HEK293T (cell line): ENCODE data around the gene RIT1.

Experiments
- CTCF ChIA-PET: fragments of 350-600 bp; formaldehyde crosslinking; extraction: SDS; loops from one replicate; lab custom pipeline; 2021; ENCODE audit warnings: antibody characterized with exemption, inconsistent platforms; lab: Yijun Ruan, JAX
- POLR2A ChIA-PET: fragments of 350-600 bp; formaldehyde crosslinking; extraction: SDS; loops from one replicate; lab custom pipeline; 2020; ENCODE audit warnings: antibody characterized with exemption, inconsistent platforms; lab: Yijun Ruan, JAX
- DNase-seq: peaks from one replicate; pipeline ENCODE4 v3.0.0; 2012; ENCODE audit warnings: mixed read lengths; ENCODE audit errors: extremely low spot score
- ARNT ChIP-seq: fragments of 450-650 bp; IDR thresholded peaks from 2 replicates; pipeline ENCODE4 v1.6.1; 2017; ENCODE audit warnings: mild to moderate bottlenecking
- BHLHE40 ChIP-seq: fragments of 450-650 bp; IDR thresholded peaks from 2 replicates; pipeline ENCODE4 v1.6.1; 2016; ENCODE audit warnings: mild to moderate bottlenecking, moderate library complexity, borderline replicate concordance
- FOXA1 ChIP-seq: fragments of 450-650 bp; IDR thresholded peaks from 2 replicates; pipeline ENCODE4 v1.6.1; 2016; ENCODE audit warnings: mild to moderate bottlenecking
- FOXM1 ChIP-seq: fragments of 450-650 bp; IDR thresholded peaks from 2 replicates; pipeline ENCODE4 v1.6.1; 2017; ENCODE audit warnings: mild to moderate bottlenecking, borderline replicate concordance
- HDGF ChIP-seq: fragments of 450-650 bp; IDR thresholded peaks from 2 replicates; pipeline ENCODE4 v1.6.1; 2017; ENCODE audit warnings: antibody characterized with exemption, borderline replicate concordance
- LEF1 ChIP-seq: fragments of 450-650 bp; IDR thresholded peaks from 2 replicates; pipeline ENCODE4 v1.6.1; 2017; ENCODE audit warnings: mild to moderate bottlenecking, borderline replicate concordance
- NFRKB ChIP-seq: fragments of 450-650 bp; IDR thresholded peaks from 2 replicates; pipeline ENCODE4 v1.6.1; 2016; ENCODE audit warnings: mild to moderate bottlenecking, moderate library complexity
- SP1 ChIP-seq: fragments of 450-650 bp; IDR thresholded peaks from 2 replicates; pipeline ENCODE4 v1.6.1; 2017
- SUZ12 ChIP-seq: fragments of 450-650 bp; IDR thresholded peaks from 2 replicates; pipeline ENCODE4 v1.6.1; 2016; ENCODE audit warnings: mild to moderate bottlenecking
- TARDBP ChIP-seq: fragments of 450-650 bp; IDR thresholded peaks from 2 replicates; pipeline ENCODE4 v1.6.1; 2016
- TF ChIP-seq, protein P1 (sequence below): fragments of 450-650 bp; IDR thresholded peaks from 2 replicates; pipeline ENCODE4 v1.6.1; 2016

Gene RIT1

GRCh38 chr1:155847823-155848529 lies 63.2 kb downstream of the RIT1 start:
- ChIA-PET CTCF (no interaction called here), POLR2A (interaction anchor here (1.4 kb wide), 1 partner anchor 9 kb away, joined by 5 read pairs; the partner anchor contains the start of gene GON4L)
- TF ChIP-seq ARNT = no peak
- TF ChIP-seq, protein P1, sequence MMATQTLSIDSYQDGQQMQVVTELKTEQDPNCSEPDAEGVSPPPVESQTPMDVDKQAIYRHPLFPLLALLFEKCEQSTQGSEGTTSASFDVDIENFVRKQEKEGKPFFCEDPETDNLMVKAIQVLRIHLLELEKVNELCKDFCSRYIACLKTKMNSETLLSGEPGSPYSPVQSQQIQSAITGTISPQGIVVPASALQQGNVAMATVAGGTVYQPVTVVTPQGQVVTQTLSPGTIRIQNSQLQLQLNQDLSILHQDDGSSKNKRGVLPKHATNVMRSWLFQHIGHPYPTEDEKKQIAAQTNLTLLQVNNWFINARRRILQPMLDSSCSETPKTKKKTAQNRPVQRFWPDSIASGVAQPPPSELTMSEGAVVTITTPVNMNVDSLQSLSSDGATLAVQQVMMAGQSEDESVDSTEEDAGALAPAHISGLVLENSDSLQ = no peak
- no peak for TF ChIP-seq FOXA1
- TF ChIP-seq SP1 = no peak
- TF ChIP-seq HDGF = no peak
- TF ChIP-seq TARDBP = no peak
- TF ChIP-seq LEF1 = no peak
- no peak for TF ChIP-seq FOXM1
- no peak for TF ChIP-seq BHLHE40
- TF ChIP-seq NFRKB = no peak
- no peak for TF ChIP-seq SUZ12
- DNase-seq = no peak
